GM19240 (cell line): ENCODE measurements around the gene SPTB.

Experiments
- DNase-seq: peaks from one replicate; pipeline ENCODE4 v3.0.0; 2011; ENCODE audit warnings: low spot score; ENCODE audit not compliant: insufficient read length

Gene SPTB

DNA sequence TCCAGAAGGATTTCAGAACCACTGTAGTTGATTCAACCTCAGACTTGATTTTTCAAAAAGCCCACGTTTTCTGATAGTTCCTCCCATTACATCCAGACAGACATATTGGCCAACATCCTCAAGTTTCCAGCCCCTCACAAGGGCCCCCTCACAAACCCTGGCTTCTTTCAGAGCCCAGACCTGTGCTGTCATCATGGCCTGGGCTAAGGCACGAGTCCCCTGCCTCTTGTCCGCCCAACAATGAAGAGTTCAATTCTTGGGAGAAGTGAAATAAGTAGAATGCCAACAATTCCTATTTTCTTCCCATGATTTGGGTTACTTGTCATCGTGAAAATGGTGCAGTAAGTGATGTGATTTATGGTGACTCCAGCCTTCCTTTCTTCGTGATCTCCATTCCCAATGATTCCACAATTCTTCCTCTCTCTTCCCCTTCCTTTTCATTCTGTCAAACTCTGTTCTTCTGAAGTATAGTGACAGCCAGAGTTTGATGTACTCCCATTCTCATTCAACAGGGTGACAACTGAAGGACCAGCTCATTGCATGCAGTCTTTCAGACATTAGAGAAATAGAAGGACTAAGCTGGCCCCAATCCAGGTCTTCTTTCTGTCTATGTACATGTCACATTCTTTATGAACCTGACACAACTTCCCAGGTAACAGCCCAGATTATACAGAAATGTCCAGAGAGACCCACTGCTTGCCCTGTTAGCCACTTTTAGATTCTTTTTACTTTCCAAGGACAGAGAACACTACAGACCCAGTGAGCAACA lies 29.2 kb downstream of the SPTB start:
- DNase-seq: no peak

DNA sequence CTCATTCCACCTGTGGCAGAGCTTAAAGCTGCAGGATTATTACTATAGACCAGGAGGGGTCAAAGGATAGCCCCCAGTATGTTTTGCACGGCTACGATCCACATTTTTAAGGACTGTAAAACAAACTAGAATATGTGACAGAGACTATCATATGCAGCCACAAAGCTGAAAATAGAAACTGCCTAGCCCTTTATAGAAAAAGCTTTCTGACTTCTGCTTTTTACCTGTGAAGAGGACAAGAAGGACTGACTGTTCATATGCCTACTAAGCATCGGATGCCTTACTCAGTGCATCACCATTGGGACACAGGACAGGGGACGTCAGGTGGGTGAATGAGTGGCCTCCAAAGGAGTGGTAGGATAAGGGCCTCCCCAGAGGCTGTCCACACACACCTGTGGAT lies 29.8 kb downstream of the SPTB start:
- DNase-seq: no peak

DNA sequence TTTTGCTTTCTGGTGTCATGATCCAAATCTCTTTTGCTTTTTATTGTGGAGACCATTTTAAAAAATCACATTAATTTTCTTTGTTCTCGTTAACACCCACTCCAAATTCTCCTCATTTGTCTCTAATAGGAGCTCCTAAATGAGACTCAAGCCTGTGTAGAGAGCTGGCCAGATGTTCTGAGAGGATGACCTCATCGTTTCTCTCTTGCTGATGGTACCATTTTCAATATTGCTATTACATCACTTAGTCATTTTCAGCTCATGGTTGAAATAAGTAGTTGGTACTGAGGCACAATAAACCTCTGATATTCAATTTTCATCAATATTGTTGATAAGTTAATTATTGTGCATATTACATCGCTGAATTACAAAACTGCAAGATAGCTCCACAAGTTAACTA lies 31.5 kb downstream of the SPTB start:
- no peak for DNase-seq

DNA sequence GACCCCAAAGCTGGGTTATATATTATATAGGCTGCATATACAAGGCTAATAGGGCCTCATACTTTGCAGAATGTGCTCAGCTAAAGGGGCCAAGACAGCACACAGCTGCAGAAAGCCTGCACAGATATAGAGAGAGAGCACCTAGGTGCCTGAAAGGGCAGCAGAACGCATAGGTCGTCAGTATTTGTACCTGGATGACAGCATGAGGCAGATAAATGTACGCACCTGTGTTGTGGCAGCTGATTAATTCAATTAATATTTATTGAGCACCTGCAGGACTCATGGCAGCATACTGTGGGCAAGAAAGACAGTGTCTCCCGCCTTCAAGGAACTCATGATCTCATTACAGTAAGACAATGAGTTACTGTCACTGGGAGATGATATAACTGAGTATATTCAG lies 33.4 kb downstream of the SPTB start:
- DNase-seq: no peak

DNA sequence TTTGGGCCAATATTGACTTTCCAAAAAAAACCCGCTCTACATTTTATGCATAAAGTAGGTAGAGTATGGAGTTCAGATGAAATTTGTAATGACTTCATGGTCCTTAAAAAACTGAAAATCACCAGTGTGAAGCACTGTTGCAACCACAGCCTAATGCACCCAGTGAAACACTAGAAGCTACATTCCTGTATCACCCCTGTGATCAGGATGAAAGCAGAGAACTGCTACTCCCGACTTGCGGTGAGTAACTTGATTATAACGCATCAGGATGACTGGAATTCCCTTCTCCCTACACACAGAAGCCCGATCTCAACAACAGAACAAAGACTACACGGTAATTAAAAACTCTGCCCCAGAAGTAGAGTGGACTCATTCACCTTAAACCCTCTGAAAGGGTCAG lies 33.8 kb downstream of the SPTB start:
- DNase-seq: no peak

GRCh38 chr14:64844969-64845536 lies 34.7 kb downstream of the SPTB start:
- DNase-seq: no peak

- DNase-seq: no peak
Measured at GRCh38 chr14:64844272-64844671, 35.4 kb downstream of the SPTB start.

- DNase-seq: no peak
Measured at GRCh38 chr14:64843548-64843947, 36.2 kb downstream of the SPTB start.

DNA sequence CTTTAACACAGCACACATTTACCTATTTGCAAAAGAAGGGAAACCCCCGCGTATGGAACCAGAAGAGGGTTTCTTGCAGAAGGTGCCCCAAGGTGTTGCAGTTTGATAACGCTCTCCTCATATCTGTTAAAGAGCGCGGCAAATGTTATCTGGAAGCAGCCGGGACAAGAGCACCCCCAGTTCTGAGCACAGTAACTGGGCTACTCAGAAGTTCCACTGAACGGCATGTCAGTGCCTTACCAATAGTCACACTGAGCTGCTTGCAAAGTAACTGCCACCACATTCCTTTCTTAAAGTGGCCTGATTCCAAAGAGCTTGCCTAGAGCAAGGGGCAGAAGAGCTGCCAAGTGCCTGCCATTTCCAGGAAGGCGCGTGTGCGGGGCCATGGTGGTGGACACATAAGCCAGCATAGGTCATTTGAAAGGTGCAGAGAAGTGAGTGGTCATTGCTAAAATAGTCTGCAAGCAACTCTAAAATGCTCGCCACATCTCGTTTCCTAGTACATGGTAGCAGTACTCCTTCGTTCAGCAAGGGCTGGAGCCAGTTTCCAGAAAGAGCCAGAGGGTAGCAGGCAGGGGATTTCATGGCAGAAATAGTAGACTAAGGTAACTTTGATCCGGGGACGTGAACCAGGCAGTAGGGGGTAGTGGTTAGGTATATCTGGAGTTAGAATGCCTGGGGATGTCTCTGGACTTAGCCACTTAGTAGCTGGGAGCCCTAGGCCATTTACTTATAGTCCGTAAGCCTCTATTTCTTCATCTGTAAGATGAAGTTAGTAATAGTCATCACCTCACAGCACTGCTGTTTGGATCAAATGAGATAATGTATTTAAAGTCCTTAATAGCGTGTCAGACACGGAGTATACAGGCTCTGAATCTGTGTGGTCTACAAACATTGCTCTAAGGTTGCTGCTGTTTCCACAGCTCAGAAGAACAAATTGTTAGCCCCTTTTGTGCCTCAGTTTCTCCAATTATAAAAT lies 37.6 kb downstream of the SPTB start:
- DNase-seq: no peak

GRCh38 chr14:64841121-64841651 lies 38.5 kb downstream of the SPTB start:
- no peak for DNase-seq

DNA sequence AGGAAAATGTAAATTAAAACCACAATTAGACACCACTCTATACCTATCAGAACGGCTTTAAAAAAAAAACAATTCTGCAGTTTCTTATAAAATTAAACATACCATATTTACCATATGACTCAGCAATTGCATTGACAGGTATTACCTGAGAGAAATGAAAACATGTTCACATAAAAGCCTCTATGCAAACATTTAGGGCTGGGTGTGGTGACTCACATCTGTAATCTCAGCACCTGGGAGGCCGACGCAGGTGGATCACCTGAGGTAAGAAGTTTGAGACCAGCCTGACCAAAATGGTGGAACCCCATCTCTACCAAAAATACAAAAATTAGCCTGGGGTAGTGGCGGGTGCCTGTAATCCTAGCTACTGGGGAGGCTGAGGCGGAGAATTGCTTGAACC lies 41.1 kb downstream of the SPTB start:
- no peak for DNase-seq

- DNase-seq: no peak
Measured at GRCh38 chr14:64835431-64835830, 44.3 kb downstream of the SPTB start.

DNA sequence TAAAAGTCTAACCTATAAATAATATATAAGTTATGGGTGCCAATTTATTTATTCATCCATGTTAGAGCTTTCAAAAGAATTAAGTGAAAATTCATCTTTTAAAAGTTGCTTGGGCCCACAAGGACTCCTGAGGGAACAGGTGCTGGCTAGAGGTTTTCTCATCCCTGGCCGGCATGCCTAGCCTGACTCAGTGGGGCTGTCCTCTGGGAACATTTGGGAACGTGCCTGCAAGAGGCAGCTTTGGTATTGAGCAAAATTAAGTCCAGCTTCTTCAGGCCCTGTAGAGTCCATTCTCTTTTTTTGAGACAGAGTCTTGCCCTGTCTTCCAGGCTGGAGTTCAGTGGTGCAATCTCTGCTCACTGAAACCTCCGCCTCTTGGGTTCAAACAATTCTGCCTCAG lies 44.7 kb downstream of the SPTB start:
- DNase-seq: no peak

GRCh38 chr14:64831419-64831818 lies 48.3 kb downstream of the SPTB start:
- no peak for DNase-seq

- DNase-seq: no peak
Measured at GRCh38 chr14:64830961-64831360, 48.7 kb downstream of the SPTB start.

- no peak for DNase-seq
Measured at GRCh38 chr14:64828071-64828470, 51.6 kb downstream of the SPTB start.

DNA sequence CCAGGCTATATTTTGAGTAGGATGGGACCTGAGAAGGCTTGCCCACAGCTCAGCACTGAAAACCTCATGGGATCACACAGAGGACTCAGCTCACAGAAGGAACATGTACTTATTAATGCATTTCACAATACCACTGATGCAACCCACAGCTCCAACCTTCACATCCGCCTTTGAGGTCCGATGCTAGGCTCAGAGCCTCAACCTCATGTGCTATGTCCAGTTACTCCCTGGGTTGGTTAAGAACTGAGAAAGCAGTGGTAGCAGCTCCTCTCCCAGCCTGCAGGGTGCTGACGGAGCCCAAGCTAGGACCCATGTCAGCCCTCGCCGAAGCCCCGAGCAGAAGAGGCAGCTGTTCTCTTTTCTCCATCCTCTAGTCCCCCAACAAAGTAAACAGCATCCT lies 52.9 kb downstream of the SPTB start:
- no peak for DNase-seq

DNA sequence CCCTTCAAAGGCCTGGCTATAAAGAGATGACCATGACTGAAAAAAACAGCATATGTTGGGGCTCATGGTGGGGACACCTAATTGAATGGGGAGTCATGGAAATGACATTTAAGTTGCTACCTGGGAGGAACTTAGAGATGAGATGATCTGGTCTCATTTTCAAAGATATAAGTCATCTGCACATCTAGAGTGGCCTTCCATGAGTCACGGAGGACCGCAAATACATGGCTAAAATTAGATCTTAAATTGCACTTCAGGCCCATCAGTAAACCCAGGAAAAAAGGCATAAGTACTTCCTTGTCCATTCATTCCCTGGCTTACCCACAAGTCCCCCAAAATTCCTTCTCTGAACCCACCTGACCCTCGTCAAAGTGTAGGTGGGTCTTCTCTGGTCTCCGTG lies 53.4 kb downstream of the SPTB start:
- DNase-seq: no peak

GRCh38 chr14:64825509-64825908 lies 54.2 kb downstream of the SPTB start:
- DNase-seq: no peak

DNA sequence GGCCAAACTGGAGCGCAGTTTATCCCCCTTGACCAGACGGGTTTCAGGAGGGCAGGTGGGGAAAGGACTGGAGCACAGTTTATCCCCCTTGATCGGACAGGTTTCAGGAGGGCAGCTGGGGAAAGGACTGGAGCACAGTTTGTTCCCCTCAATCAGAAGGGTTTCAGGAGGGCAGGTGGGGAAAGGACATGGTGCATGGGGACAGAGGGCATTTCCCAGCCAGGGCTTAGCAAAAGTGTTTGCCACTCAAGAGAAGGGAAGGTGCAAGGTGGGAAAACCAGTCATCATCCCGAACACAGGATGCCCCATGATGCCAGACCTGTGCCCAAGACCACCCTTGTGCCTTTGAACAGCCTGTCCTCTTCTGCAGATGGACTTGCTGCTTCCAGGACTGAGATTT lies 54.7 kb downstream of the SPTB start:
- no peak for DNase-seq

DNA sequence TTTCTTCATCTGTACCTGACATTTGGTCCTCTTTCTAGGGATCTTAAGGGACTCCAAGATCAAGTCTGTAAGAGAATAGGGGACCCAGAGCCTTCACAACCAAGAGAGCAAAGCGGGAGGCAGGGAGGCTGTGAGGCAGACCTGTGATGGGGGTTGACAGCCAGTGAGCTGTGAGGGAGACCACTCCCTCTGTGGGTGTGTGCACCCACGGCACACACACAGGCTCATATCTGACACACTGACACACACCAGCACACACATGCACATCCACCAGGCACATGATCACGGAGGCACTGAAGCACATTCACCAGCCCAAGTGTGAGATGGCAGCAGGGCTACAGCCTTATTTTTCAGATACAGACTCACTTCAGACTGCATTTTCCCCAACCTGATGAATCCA lies 55.2 kb downstream of the SPTB start:
- no peak for DNase-seq

- DNase-seq: peak; percentile 77
Measured at GRCh38 chr14:64823305-64823861, 56.3 kb downstream of the SPTB start.
